ENCODE measurements around the gene UHRF1. TPM values are rescaled to one million over a fixed set of nuclear protein-coding genes. Genes with fewer than 3 reads are reported as not detected.

Gene UHRF1
- polyA plus RNA-seq, 1 donor (not counting 4 experiments of a cell fraction or from before 2014, with no cell fraction given): 9.7 TPM

DNA sequence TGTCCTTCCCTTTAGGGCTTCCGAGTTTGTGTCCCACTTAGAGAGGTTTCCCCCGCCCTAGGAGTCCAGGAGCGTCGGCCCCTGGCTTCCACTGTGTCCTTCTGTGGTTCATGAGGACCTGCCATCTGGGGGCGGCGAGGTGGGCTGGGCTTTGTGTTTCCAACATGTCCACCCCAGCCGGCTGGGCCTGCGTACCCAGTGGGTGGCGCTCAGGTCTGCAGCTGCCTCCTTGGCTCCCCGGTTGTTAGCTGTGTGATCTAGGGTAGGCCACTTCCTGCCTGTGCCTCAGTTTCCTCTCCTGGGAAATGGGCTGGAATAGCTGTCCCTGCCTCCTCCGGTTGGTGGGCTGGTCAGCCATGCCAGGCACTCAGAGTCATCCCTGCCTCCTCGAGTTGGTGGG is 88.0 kb downstream of the UHRF1 start:
- Histone ChIP-seq H3K9ac (ENCODE audit: control insufficient read depth, extremely low read depth, insufficient read depth, low read length) (no peak overlapping the region), H3K27me3 (ENCODE audit: control insufficient read depth, extremely low read depth, insufficient read depth, low read length) (no peaks in the 10 kb centered on the region), H2AFZ (ENCODE audit: control insufficient read depth, low read length) (no peak overlapping the region), H3K79me2 (ENCODE audit: control insufficient read depth, insufficient read depth, low read length) (peaks cover 55% of the 10 kb centered on the region), H3K9me3 (ENCODE audit: control insufficient read depth, low read depth, low read length) (no peaks in the 10 kb centered on the region), H3K36me3 (ENCODE audit: control insufficient read depth in 2 of 2, extremely low read depth in 1 of 2, insufficient read depth in 2 of 2, low read length in 2 of 2) (peaks cover 0 to 9% of the 10 kb centered on the region in 2 experiments), H3K4me3 (ENCODE audit: control insufficient read depth in 2 of 3, extremely low read depth in 1 of 3, insufficient read depth in 2 of 3, low read depth in 1 of 3, low read length in 3 of 3) (no peak overlapping the region), H3K27ac (ENCODE audit: control insufficient read depth, insufficient read depth, low read length) (no peak overlapping the region), H3K4me2 (ENCODE audit: control insufficient read depth, extremely low read depth, insufficient read depth, low read depth, low read length) (no peak overlapping the region), H3K9me1 (ENCODE audit: control insufficient read depth, extremely low read depth, insufficient read depth, low read length) (no peaks in the 10 kb centered on the region), H3K4me1 (ENCODE audit: control insufficient read depth, extremely low read depth, insufficient read depth, low read length) (peaks cover 7% of the 10 kb centered on the region), H4K20me1 (ENCODE audit: control insufficient read depth, extremely low read depth, insufficient read depth, low read length) (peaks cover 16% of the 10 kb centered on the region)
- DNase-seq (ENCODE audit: low read depth, low spot score) (no peak), FAIRE-seq (no peak)
- dilution Hi-C loops (cut with MboI; ENCODE audit: extremely low pct_ligation_motif_present, low sequenced_read_pairs): no loop called here
- TF ChIP-seq, protein P1, sequence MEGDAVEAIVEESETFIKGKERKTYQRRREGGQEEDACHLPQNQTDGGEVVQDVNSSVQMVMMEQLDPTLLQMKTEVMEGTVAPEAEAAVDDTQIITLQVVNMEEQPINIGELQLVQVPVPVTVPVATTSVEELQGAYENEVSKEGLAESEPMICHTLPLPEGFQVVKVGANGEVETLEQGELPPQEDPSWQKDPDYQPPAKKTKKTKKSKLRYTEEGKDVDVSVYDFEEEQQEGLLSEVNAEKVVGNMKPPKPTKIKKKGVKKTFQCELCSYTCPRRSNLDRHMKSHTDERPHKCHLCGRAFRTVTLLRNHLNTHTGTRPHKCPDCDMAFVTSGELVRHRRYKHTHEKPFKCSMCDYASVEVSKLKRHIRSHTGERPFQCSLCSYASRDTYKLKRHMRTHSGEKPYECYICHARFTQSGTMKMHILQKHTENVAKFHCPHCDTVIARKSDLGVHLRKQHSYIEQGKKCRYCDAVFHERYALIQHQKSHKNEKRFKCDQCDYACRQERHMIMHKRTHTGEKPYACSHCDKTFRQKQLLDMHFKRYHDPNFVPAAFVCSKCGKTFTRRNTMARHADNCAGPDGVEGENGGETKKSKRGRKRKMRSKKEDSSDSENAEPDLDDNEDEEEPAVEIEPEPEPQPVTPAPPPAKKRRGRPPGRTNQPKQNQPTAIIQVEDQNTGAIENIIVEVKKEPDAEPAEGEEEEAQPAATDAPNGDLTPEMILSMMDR (optimal IDR thresholded peaks at IDR 0.05 in 1 of 3, IDR thresholded peaks at IDR 0.05 in 1 of 3, conservative IDR thresholded peaks at IDR 0.05 in 1 of 3; ENCODE audit: extremely low read depth in 1 of 3, insufficient read depth in 2 of 3, low read length in 3 of 3): no peak
- no peak for TF ChIP-seq EZH2 (IDR thresholded peaks at IDR 0.05; ENCODE audit: low read length)

DNA sequence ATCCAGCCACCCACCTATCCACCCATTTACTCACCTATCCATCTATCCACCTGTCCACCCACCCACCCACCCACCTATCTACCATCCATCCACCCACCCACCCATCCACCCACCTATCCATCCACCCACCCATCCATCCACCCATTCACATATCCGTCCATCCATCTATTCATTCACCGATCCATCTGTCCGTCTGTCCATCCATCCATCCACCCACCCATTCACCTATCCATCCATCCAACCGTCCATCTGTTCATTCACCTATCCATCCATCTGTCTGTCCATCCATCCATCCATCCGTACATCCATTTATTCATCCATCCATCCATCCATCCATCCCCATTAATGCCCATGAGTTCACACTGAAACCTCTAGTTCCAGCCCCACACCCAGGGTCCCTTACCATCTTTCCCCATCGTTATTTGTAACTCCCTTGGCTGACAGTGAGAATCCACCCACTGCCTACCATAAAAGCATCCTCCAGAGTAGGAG is 90.9 kb downstream of the UHRF1 start:
- H3K9me3 ChIP-seq (ENCODE audit: control insufficient read depth, low read depth, low read length): no peaks in the 10 kb centered on the region
- no peaks in the 10 kb centered on the region for H3K27me3 ChIP-seq (ENCODE audit: control insufficient read depth, extremely low read depth, insufficient read depth, low read length)
- H3K9ac ChIP-seq (ENCODE audit: control insufficient read depth, extremely low read depth, insufficient read depth, low read length): no peak overlapping the region
- FAIRE-seq (no peak), DNase-seq (ENCODE audit: low read depth, low spot score) (no peak)
- peaks cover 60% of the 10 kb centered on the region for H3K79me2 ChIP-seq (ENCODE audit: control insufficient read depth, insufficient read depth, low read length)
- dilution Hi-C loops (cut with MboI; ENCODE audit: extremely low pct_ligation_motif_present, low sequenced_read_pairs): no loop called here
- peaks cover 5% of the 10 kb centered on the region for H3K4me1 ChIP-seq (ENCODE audit: control insufficient read depth, extremely low read depth, insufficient read depth, low read length)
- no peak for TF ChIP-seq EZH2 (IDR thresholded peaks at IDR 0.05; ENCODE audit: low read length)
- TF ChIP-seq, protein P1 (optimal IDR thresholded peaks at IDR 0.05 in 1 of 3, IDR thresholded peaks at IDR 0.05 in 1 of 3, conservative IDR thresholded peaks at IDR 0.05 in 1 of 3; ENCODE audit: extremely low read depth in 1 of 3, insufficient read depth in 2 of 3, low read length in 3 of 3): no peak
- H3K4me3 ChIP-seq (ENCODE audit: control insufficient read depth in 2 of 3, extremely low read depth in 1 of 3, insufficient read depth in 2 of 3, low read depth in 1 of 3, low read length in 3 of 3): no peak overlapping the region
- H2AFZ ChIP-seq (ENCODE audit: control insufficient read depth, low read length): no peak overlapping the region
- H4K20me1 ChIP-seq (ENCODE audit: control insufficient read depth, extremely low read depth, insufficient read depth, low read length): peaks cover 11% of the 10 kb centered on the region
- H3K9me1 ChIP-seq (ENCODE audit: control insufficient read depth, extremely low read depth, insufficient read depth, low read length): no peaks in the 10 kb centered on the region
- H3K4me2 ChIP-seq (ENCODE audit: control insufficient read depth, extremely low read depth, insufficient read depth, low read depth, low read length): no peak overlapping the region
- peaks cover 0 to 11% of the 10 kb centered on the region in 2 experiments for H3K36me3 ChIP-seq (ENCODE audit: control insufficient read depth in 2 of 2, extremely low read depth in 1 of 2, insufficient read depth in 2 of 2, low read length in 2 of 2)
- no peak overlapping the region for H3K27ac ChIP-seq (ENCODE audit: control insufficient read depth, insufficient read depth, low read length)

All from keratinocyte (primary cell).